ENCODE measurements around the gene MESP1.

- TF ChIP-seq EZH2 (IDR thresholded peaks at IDR 0.05; ENCODE audit: insufficient read depth, poor library complexity, severe bottlenecking) (no peak), EZH2phosphoT487 (IDR thresholded peaks at IDR 0.05; ENCODE audit: insufficient read depth, low read depth) (no peak)
Measured at GRCh38 chr15:89731275-89731674, 19.8 kb downstream of the MESP1 start.
